RWPE1 (cell line): ENCODE data around the gene SMURF2.

Source experiments
- CTCF ChIA-PET: fragments of 350-600 bp; sonication (Branson Sonifier 250); formaldehyde crosslinking; extraction: SDS; loops from one replicate; lab custom pipeline; 2021; lab: Yijun Ruan, JAX
- POLR2A ChIA-PET: fragments of 400-600 bp; formaldehyde crosslinking; extraction: SDS; loops from one replicate; lab custom pipeline; 2020; ENCODE audit warnings: antibody characterized with exemption; ENCODE audit not compliant: low non-redundant PET; lab: Yijun Ruan, JAX
- DNase-seq: peaks from one replicate; pipeline ENCODE4 v3.0.0; 2012; ENCODE audit warnings: low spot score
- H3K27ac ChIP-seq: fragments of 450-650 bp; 2 replicates; pipeline ENCODE4 v1.5.1; 2017
- CTCF ChIP-seq: fragments of 450-650 bp; conservative IDR thresholded peaks from 2 replicates; pipeline ENCODE4 v1.5.1; 2017; ENCODE audit warnings: low read depth, mild to moderate bottlenecking

The SMURF2 gene

GRCh38 chr17:64694207-64694606 is 32.1 kb upstream of the SMURF2 start:
- POLR2A ChIA-PET = no interaction called here
- H3K27ac ChIP-seq = no peak overlapping the region
- DNase-seq = no peak

GRCh38 chr17:64692187-64692586 is 30.1 kb upstream of the SMURF2 start:
- no peak overlapping the region for H3K27ac ChIP-seq
- ChIA-PET POLR2A (no interaction called here), CTCF (interaction anchor here (0.6 kb wide), 1 partner anchor 271 kb away, joined by 6 read pairs; no protein-coding TSS in a partner anchor)
- TF ChIP-seq CTCF = no peak
- no peak for DNase-seq

More at GRCh38 chr17:64694207-64694606, 32.1 kb upstream of the SMURF2 start:
- no peak for TF ChIP-seq CTCF
- CTCF ChIA-PET = no interaction called here

GRCh38 chr17:64689106-64689505 is 27.0 kb upstream of the SMURF2 start:
- ChIA-PET CTCF (no interaction called here), POLR2A (no interaction called here)
- no peak for DNase-seq
- no peak overlapping the region for H3K27ac ChIP-seq
- TF ChIP-seq CTCF = no peak

- ChIA-PET POLR2A (no interaction called here), CTCF (interaction anchor here (1.2 kb wide), 1 partner anchor 85 kb away, joined by 3 read pairs; no protein-coding TSS in a partner anchor)
- DNase-seq = no peak
- TF ChIP-seq CTCF = no peak
- H3K27ac ChIP-seq = no peak overlapping the region
These were observed 26.4 kb upstream of the SMURF2 start for GRCh38 chr17:64688481-64688880.

GRCh38 chr17:64687961-64688360 is 25.9 kb upstream of the SMURF2 start:
- POLR2A ChIA-PET = no interaction called here
- no peak for TF ChIP-seq CTCF
- H3K27ac ChIP-seq = no peak overlapping the region
- CTCF ChIA-PET = interaction anchor here (1.2 kb wide), 1 partner anchor 86 kb away, joined by 3 read pairs; no protein-coding TSS in a partner anchor
- DNase-seq = peak; percentile 69

- H3K27ac ChIP-seq = no peak overlapping the region
- no peak for TF ChIP-seq CTCF
- no peak for DNase-seq
- CTCF ChIA-PET = interaction anchor here (1.2 kb wide), 1 partner anchor 86 kb away, joined by 3 read pairs; no protein-coding TSS in a partner anchor
- POLR2A ChIA-PET = no interaction called here
These were observed 25.3 kb upstream of the SMURF2 start for GRCh38 chr17:64687376-64687775.
